Measurements from ENCODE around the gene STK39.

The STK39 gene

GRCh38 chr2:168158586-168158985 lies 88.8 kb downstream of the STK39 start:
- no peak for DNase-seq (ENCODE audit: low spot score)

- no peak for DNase-seq (ENCODE audit: low spot score)
Observed at GRCh38 chr2:168157926-168158325, 89.5 kb downstream of the STK39 start.

- DNase-seq (ENCODE audit: low spot score) = no peak
Observed at GRCh38 chr2:168157070-168157469, 90.3 kb downstream of the STK39 start.

DNA sequence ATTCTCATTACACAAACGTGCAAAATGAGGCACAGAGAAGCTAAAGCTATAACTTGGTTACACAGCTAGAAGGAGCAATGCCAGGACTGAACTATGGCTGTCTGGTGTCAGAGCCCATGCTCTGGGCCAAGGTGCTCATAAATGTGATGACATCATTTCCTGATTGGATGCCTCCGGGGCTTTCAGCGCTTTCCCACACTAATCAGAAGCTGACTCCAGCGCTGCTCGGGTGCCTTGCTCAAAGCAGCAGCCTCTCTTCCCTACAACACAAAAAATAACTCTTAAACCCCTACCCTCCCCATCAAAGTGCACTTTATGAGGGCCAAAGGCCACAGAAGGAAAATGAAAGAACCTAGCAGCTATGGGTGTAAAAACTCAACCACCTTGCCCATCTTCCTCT lies 90.7 kb downstream of the STK39 start:
- no peak for DNase-seq (ENCODE audit: low spot score)

- DNase-seq (ENCODE audit: low spot score) = no peak
Observed at GRCh38 chr2:168155680-168156079, 91.7 kb downstream of the STK39 start.

DNA sequence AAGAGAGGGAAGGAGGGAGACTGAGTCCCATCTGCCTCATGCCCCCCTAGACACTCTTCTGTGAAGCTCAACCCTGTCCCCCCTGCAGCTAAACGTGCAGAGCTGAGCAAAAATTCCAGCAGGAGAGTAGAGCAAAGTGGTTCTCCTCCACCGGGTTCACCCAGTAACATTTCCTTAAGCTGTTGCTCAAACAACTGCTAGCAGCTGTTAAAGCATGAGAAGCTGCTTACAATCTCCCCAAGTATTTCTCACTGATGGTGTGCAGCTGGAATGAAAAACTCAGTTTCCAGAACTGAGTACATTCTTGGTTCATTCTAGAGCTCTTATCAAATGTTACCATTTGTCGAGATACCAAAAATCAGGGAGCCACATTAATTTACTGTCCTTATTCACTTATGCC lies 92.3 kb downstream of the STK39 start:
- DNase-seq (ENCODE audit: low spot score) = no peak

DNA sequence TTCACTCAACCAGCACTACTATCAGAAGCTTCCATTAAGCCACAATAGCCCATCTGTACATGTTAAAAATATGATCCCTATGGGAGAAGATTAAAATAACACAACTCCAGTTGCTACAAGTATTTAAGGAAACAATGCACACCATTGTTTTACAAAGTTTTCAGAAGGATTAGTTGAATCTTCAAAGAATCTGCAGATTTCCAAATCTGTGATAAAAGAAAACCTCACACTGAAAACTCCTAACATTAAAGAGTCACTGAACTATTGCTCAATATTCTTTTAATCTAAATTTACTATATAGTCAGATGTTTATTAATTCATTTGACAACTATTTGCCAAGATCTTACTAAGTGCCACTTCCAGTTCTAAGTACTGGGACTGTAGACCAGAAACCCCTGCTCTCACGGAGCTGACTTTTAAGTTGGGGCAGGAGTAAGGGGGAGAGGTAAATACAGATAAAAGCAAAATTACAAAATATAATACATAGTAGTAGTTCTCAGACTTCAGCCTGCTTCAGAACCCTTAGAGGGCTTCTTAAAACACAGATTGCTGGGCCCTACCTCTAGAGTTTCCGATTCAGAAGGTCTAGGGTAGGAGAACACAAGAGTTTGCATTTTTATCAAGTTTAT lies 94.4 kb downstream of the STK39 start:
- DNase-seq (ENCODE audit: low spot score) = no peak

- no peak for DNase-seq (ENCODE audit: low spot score)
Observed at GRCh38 chr2:168149986-168150385, 97.4 kb downstream of the STK39 start.

DNA sequence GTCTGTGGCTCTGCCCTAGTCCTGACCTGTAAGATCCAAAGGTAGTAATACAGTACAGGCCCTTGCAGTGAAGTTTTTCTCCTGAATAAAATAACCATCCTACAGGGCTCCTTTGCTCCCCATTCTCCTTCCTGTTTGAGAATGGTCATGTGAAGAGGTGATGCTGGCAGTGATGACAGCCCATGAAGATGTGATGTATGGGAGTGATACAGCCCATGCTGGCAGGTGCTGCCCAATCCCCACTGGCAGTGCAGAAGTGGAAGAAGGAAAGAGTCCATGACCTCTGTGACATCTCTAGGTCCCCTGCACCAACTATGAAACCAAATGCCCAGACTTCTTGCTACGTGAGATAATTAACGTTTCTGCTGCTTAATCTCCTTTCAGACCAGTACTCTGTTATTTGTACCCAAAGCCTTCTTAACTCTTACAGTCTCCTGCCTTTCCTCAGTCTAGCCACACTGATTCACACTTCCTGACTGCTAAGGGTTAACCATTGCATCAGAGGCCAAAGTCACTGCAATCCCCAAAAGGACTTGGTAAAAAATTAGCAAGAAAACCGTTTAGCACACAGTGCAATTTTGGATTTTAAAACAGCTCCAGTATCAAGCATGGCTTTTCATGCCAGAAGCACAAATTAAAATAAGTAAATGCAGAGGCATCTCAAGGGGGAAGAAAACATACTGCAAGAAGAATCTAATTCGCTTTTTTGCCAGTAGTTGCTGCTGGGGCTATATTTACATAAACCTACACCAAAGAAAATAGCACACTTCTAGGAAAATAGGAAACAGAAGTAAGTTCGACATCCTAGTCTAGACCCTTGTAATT lies 98.0 kb downstream of the STK39 start:
- DNase-seq (ENCODE audit: low spot score) = no peak

- DNase-seq (ENCODE audit: low spot score) = no peak
Observed at GRCh38 chr2:168147830-168148794, 99.3 kb downstream of the STK39 start.

GRCh38 chr2:168146892-168147810 lies 100.2 kb downstream of the STK39 start:
- DNase-seq (ENCODE audit: low spot score) = no peak

DNA sequence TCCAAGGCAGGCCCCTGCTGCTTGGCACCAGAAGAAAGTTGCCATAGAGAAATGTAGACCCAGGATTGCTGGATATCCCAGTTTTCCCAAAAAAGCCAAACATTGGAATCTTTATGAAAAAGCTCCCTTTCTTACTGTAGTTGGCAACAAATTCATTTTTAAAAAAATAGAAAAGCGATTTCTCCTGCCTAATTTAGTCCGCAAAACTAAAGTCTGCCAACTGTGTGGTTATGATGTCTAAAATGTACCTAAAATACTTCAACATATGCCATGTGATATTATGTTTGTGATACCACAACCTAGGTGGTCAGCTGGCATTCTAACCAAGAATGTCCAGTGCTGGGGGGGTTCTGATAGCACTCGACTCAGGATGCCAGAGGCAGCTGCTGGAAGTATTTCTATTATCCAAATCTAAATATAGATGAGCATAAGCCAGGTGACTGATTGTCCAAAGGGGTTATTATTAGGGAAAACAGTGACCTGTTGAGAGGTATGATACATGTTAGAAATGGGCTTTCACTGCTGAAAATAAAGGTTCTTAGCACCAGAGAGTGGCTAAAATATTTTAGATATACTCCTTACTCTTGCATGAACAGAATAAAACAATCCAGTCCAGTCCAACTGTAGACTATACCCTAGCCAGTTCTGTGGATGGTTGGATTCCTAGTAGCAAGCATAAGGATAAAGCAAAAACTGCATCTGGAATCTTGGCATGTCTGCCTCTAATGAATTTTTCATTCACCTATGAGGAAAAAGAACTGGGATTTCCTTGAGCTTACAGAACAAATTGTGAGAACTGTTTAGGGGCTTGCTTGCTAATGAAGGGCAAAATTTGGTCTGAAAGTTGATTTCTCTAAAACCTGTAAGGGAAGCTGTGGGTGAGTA lies 101.7 kb downstream of the STK39 start:
- no peak for DNase-seq (ENCODE audit: low spot score)

DNA sequence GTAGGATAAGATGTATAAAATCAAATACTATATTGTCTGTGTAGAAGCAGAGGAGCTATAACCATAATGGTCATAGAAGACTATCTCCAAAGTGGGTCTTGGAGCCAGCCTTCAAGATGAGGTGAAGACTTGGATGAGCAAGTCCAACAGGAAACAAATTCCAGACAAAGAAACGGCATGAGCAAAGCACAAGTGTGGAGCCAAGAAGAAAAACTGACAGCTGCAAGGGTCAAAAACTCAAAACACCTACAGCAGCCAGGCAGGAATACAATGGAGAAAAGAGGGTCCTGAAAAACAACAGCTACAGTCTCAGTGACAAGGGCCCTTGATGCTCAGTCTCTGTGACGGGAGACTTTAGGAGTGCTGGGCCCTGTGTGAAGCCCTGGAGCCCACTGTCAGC lies 102.4 kb downstream of the STK39 start:
- DNase-seq (ENCODE audit: low spot score) = no peak

GRCh38 chr2:168143813-168144212 lies 103.6 kb downstream of the STK39 start:
- DNase-seq (ENCODE audit: low spot score) = no peak

GRCh38 chr2:168140892-168141291 lies 106.5 kb downstream of the STK39 start:
- DNase-seq (ENCODE audit: low spot score) = no peak

DNA sequence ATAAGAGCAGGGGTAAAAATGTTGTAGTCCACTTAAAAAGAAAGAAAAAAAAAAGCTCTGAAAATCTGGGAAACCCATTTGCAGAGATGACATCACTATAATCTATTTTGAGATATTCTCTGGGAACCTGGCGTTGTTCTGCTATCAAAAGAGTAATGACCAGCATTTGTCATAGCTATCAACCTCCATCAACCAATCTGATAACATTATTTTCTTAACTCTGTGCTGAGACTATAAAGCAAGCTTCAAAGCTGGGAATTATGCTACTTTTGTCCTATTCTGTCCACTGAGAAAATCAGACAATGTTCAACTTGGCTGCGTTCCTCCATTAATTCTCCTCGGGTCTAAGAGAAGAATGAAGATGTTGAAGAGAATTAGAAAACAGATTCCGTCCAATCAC lies 107.5 kb downstream of the STK39 start:
- no peak for DNase-seq (ENCODE audit: low spot score)

- no peak for DNase-seq (ENCODE audit: low spot score)
Observed at GRCh38 chr2:168138901-168139300, 108.5 kb downstream of the STK39 start.

DNA sequence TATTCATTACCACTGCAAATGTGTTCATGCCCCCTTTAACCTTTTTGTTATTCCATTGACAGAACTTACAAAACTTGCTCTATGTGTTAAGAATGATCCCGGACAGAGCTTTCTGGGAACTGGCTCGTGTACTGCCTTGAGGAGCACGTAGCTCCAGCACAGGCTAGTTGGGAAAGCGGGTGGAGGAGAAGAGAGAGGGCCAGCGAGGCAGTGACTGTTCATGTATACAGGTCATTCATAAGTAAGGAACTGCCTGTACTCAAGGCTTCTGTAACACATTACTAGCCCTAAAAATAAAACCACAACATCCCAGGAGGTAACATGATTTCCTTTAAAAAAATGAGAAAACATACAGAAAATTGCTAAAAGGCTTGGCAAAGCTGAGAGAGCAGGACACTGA lies 109.0 kb downstream of the STK39 start:
- DNase-seq (ENCODE audit: low spot score) = no peak

DNA sequence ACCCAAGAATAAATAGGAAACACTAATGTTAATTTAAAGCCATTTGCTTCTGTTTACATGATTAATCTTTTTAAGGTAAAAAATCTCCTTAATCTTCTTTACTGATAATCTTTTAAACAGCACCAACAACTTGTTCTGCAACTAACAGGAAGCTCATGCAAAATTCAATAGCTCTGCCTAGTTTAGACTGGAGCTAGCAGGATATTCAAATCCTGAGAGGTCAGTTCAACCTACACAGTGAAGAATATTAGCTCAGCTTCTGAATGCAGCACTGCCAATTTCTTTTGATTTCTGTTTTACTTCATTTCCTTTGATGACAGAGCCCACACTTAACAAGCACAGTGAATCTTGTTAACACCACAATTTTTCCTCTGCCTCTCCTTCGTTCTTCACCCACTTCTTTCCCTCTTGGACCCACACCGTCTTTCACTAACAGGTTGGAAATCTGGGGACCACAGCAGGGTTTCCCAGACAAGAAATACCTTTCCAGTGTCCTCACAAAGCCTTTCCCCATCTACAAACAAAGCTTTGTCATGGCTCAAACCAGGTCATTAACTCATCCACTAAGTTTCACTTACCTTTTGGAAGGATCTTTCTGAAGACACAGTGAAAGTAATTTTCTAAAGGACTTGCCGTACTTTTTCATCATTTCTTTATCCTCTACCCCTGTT lies 109.8 kb downstream of the STK39 start:
- DNase-seq (ENCODE audit: low spot score) = no peak
